ENCODE measurements around the gene ASTL. TPM values are rescaled to one million over a fixed set of nuclear protein-coding genes. Genes with fewer than 3 reads are reported as not detected.

The ASTL gene
- total RNA-seq (2022; extraction: Qiagen RNA extraction), result not detected in 5 replicates

DNA sequence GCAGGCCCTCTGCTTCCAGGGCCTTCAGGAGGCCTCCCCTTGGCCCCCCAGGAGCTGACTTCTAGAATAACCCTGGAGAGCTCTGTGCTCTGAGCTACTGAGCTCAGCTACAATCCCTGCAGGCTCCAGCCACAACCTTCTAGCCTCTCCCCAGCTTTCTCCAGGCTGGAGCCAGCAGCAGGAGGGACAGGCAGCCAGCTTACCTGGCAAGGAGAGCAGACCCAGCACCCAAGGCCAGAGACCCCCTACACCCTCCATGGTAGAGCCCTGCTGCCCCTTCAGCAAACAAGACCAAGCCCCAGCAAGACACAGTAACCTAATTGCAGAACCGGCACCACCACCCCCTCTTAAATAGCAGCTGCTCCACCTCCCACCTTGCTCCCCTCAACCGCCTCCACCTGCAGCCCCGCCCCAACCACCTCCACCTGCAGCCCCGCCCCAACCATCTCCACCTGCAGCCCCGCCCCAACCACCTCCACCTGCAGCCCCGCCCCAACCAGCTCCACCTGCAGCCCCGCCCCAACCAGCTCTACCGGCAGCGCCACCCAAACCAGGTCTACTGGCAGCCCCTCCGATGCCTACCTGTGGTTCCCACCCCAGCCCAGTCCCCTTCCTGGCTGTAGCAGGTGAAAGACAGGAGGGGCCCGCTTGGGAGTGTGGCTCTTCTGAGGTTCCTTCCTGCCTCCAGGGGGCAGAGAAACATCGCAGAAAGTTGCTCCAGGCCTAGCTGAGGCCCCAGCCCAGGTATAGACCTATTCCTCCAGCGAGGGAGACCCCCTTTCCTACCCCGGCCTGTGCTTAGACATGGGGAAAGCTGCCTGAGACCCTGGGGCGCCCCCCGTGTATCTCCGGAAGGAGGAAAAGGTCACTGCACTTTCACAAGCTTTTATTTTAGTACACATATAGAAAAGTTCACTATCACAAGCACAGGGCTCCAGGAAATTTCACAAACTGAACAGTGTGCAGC is at the start of gene ASTL:
Gene ASTL (minus strand): TSS at position 324 of the 967 bp plus-strand sequence. CDS start 66 bp downstream, at position 258.

DNA sequence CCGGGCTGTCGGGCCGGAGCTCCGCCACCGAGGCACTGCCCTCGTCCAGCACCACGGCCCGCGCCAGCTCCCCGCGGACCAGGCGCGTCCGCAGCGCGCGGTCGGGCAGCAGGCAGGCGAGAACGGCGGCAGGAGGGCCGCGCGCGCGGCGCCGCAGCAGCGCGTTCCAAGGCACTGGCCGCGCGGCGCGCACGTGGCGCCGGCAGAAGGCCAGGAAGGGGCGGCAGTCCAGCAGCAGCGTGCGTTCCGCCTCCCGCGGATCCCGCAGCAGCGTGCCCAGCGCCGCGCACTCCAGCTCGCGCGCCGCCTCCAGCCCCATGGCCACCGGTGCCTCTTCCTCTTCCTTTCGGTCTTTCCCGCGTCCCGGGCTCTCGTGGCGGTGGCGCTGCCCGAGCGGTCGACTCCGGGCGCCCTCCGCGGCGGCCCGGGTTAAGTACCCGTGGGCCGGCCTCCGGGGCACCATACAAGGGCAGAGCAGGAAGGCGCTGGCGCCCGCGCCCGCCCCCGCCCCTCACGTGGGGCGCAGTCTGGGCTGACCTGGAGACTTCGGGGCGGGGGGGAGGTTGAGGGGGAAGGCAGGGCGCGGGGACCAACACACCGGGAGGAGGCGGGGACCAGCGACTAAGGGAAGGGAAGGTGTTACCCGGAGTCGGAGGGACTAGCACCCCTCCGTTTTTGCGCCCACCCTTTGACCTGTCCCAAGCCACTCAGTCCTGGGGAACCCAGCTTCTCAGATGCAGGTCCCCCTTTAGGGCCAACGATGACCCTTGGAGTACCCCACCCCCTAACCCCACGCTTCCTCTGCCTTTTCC is 6.9 kb upstream of the ASTL start, which contains the start of gene DUSP2:
Gene DUSP2 (minus strand): TSS at position 405 of the 812 bp plus-strand sequence. CDS start 86 bp downstream, at position 319.

DNA sequence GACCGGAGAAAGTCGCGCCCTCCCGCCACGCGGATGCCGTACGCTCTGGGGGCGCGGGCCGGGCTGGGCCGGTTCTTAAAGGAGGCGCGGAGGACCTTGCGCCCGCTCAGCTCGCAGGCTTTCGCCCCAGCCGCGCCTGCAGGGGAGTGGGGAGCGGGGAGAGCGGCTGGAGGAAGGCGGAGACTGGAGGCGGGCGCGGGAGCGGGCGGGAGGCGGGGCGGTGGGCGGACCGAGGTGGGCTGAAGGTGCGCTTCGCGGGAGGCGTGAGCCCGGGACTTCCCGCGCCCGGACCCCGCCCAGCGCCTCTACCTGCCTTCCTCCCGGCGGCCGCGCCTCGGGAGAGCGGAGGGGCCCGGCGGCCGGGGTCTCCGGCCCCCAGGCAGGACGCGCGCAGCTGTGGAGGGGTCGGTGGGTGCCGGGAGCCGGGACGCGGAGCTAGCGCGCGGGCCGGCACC is 21.9 kb downstream of the ASTL start, which contains the start of gene ADRA2B:
Gene ADRA2B (minus strand): TSS at position 148 of the 455 bp plus-strand sequence. CDS start 422 bp downstream, outside the sequence.

Other genes with a start within 250 kb of the ASTL start
- 2.9 to 4.9 TPM (median 3.5 TPM) in 5 replicates for gene ANKRD36C, start 146.7 kb downstream of the ASTL start, total RNA-seq (2022; extraction: Qiagen RNA extraction)
- 0.02 to 0.08 TPM in 2 of 5 replicates, not detected in the others for gene GPAT2, start 103.6 kb downstream of the ASTL start, total RNA-seq (2022; extraction: Qiagen RNA extraction)
- gene ADRA2B, start 21.9 kb downstream of the ASTL start, total RNA-seq (2022; extraction: Qiagen RNA extraction), result 0.08 to 0.14 TPM (median 0.11 TPM) in 5 replicates
- gene DUSP2, start 6.9 kb upstream of the ASTL start, total RNA-seq (2022; extraction: Qiagen RNA extraction), result 0.32 to 0.46 TPM (median 0.37 TPM) in 5 replicates
- gene STARD7, start 70.3 kb upstream of the ASTL start, total RNA-seq (2022; extraction: Qiagen RNA extraction), result 85.4 to 105 TPM (median 103 TPM) in 5 replicates
- 31.8 to 49.0 TPM (median 47.4 TPM) in 5 replicates for gene TMEM127, start 127.5 kb upstream of the ASTL start, total RNA-seq (2022; extraction: Qiagen RNA extraction)
- gene CIAO1, start 127.7 kb upstream of the ASTL start, total RNA-seq (2022; extraction: Qiagen RNA extraction), result 59.2 to 81.9 TPM (median 79.4 TPM) in 5 replicates
- gene SNRNP200, start 167.0 kb upstream of the ASTL start, total RNA-seq (2022; extraction: Qiagen RNA extraction), result 97.2 to 134 TPM (median 127 TPM) in 5 replicates
- not detected in 5 replicates for gene ITPRIPL1, start 186.8 kb upstream of the ASTL start, total RNA-seq (2022; extraction: Qiagen RNA extraction)
- 39.5 to 44.7 TPM (median 40.9 TPM) in 5 replicates for gene NCAPH, start 197.3 kb upstream of the ASTL start, total RNA-seq (2022; extraction: Qiagen RNA extraction)

Data from A549 treated with dexamethasone at 1 μM for 4 hours (cell line).